ENCODE measurements around the gene ADARB2.
"Not testable (repeated sequence)": the region's sequence is repeated elsewhere in the genome, so short reads cannot be mapped to it uniquely, and the experiment has no call there.

The ADARB2 gene

DNA sequence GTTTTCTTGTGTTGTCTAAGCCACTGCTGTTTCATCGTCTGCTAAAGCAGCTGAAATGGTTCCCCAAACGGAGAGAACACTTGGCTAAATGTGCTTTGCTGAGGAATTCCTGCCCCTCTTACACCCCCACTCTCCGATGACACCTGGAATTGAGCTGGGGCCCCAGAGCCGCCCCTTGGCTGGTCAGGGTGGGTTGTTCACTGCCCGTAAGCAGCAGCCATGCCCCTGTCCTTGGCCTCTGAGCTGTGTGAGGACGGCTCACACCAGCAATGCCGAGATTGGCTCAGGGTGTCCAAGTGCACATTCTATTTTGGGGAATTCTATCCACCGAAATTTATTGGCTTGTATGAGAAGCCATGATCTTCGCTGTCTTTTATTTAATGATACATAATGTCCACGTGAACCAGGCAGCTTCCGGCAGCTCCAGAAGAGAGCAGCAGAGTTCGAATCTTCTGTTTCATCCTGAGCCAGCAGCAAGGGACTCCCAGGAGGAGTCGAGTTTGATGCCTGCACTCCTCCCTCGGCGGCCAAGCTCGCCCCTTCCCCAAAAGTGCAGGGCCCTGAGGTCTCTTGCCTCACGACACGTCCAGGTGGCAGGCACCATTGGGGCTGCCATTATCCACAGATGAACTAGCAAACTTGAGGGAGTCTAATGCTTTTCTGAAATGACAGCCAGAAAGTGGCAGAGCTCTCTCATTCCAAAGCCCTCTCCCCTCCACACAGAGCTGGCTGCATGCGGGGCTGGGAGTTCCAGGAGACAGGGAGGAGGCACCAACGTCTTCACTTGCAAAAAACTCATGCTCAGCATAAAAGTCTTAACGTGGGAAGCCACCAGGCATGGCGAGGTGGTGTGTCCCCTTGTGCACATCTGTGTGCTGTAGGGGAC is 567.1 kb downstream of the ADARB2 start:
- no peak for DNase-seq (ENCODE audit: low read depth)

DNA sequence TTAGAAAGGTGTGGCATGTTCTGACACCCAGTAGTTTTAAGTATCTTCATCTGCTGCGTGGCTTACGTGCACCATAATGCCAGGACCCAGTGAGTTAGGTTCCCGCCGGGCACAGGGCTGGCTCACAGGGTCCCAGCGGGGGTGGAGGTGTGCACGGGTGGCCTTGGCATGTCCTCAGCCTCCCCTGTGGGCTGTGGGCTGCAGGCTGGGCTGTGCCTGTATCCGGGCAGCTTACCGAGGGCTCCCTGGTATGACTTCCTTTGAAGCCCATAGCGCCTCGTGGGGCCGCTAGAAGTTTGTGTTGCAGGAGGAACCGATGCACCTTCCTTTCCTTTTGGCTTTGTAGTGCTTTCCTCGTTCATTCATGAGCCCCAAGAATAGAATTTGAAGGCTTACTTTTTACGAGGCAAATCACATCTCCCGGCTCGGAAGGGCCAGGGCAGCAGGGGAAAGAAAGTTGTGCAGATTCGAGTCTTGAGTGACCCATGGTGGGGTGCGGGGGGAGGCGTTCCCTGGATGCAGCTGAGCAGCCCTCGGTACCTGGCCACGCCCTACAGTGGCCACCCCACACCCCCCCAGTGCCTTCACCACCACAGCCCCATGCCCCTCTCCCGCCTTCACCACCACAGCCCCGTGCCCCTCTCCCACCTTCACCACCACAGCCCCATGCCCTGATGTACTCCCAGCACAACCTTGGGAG is 568.0 kb downstream of the ADARB2 start:
- no peak for DNase-seq (ENCODE audit: low read depth)

DNA sequence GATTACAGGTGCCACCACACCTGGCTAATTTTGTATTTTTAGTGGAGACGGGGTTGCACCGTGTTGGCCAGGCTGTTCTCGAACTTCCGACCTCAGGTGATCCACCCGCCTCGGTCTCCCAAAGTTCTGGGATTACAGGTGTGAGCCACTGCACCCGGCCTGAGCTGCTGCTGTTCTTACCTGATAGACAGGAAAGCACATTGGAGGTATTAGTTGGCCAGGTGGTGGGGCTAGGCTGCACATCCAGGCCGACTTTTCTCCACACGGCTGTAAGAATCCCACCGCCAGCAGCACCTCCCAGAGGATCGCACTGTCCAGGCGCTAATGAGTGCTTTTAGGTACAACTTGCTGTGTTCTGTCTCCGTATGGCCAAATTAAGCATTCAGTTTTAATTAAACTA is 568.6 kb downstream of the ADARB2 start:
- DNase-seq (ENCODE audit: low read depth), result no peak

DNA sequence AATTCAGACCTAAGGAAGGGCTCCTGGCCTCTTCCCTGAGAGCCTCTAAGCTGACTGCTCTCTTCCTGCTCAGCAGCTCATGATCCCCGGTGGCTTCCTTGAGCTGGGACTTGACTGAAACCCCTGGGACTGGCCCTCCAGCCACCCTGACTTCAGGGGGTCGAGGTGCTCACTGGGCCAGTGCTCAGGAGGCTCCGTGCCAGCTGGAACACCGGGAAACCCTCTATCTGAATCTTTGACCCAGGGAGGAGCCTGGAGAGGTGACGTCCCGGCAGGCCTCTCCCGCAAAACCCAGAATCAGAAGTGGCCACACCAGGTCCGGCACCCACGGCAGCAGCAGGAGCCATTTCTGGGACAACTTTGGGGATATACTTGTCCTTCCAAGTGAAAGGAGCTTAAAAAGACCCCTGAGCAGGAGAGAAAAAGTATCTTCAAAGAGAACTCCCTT is 570.5 kb downstream of the ADARB2 start:
- DNase-seq (ENCODE audit: low read depth), result no peak

DNA sequence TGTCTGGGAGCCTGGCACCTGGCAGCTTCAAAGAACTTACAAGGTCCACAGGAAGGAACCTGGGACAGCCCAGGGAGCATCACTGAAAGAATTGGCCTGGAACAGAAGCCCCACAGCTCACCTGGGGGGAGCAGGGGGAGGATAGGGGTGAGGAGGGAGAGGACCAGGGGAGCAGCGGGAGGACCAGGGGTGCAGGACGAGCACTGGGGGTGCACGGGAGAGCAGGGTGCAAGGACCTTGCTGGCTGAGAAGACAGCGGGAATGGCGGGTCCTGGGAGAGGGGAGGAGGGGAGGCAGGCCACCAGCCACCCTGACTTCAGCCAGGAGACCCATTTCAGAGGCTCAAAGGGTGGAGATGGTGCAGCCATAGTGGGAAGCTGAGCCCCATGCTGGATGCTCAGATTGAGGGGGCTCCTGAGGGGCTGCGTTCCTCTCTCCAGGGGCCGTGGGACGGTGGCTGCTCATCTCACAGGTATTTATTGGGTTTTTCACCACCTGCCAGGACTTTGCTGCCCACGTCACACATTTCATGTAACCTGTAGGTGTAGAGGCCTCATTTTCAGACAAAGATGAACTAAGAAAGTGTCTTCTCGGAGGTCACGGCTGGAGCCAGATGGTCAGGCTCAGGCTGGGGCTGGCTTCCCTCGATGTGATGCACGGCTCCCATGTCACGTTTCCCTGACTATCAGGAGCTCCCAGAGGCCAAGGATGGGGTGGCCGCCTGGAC is 571.1 kb downstream of the ADARB2 start:
- no peak for DNase-seq (ENCODE audit: low read depth)

DNA sequence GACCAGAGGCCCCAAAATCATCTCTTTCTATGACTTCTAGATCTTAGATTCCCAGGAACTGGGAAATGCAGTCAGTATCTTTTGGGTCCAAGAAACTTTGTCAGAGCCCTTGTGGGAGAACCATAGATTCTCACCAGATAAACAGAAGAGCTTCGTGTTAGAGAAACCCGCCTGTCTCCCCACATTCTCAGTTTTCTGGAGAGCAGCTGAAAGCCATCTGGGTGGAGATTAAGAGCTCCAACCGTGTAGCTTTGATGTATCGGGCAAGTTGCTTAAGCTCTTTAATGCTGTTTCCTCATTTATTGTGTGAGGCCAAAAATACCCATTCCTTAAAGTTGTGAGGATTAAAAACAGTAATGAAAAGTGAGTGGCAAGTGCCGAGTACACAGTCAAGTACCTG is 573.5 kb downstream of the ADARB2 start:
- no peak for DNase-seq (ENCODE audit: low read depth)

DNA sequence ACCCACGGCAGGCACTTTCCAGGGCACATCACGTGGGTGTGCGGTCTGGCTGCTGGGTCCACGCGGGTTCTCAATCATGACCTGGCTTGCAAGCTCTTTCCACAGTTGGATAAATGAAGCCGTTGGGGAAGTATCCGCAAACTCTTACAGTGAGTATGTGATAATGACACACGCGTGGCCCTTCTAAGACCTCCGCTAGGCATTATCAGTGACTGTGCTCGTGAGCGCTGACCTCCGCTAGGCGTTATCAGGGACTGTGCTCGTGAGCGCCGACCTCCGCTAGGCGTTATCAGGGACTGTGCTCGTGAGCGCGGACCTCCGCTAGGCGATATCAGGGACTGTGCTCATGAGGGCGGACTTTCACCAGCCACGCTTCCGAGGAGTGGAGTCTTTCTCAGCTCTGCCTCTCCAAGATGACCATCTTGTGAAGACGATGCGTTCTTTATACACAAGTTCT is 574.1 kb downstream of the ADARB2 start:
- DNase-seq (ENCODE audit: low read depth), result no peak

DNA sequence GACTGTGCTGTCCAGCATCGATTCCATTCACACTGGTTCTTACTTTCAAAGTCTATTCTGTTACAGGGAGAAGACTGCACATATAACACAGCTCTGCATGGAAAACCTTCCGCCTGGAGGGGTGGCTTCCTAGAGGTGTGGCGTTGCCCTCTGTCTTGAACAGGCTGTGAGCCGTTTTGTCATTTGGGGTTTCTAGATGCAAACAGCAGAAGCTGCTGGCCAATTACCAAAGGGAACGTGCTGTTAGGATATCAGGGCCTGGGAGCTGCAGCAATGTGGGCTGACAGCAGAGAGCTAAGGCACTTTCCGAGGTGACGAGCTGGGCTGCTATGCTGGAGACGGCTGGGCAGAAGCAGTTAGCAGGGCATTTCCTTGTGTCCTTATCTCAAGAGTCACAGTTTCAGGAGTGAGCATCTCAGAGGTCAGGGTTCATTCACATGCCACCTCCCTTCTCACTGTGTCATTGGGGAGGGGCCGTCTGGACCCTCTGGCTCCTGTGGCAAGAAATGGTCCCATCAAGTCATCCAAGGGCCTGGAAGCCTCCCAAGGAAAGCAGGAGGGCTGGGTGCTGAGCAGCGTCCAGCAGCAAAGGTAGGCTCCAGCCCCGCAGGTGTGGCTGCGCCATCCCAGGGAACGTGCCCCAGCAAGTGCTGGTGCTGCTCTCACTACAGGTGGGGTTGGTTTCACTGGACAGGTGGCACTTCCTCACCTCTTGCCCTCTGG is 574.7 kb downstream of the ADARB2 start:
- DNase-seq (ENCODE audit: low read depth), result no peak

DNA sequence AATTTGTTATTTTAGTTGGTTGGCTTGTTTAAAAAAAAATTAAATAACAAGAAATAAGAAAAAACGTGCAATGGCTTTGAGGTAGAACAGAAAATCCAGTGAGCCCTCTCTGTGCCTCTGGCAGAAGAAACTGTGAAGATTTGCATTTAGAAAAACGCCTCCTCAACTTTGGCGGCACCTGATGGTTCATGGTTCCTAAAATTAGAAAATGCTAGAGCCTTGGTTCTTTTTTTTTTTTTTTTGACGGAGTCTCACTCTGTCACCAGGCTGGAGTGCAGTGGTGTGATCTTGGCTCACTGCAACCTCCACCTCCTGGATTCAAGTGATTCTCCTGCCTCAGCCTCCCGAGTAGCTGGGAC is 576.0 kb downstream of the ADARB2 start:
- not testable (repeated sequence) for DNase-seq (ENCODE audit: low read depth)

DNA sequence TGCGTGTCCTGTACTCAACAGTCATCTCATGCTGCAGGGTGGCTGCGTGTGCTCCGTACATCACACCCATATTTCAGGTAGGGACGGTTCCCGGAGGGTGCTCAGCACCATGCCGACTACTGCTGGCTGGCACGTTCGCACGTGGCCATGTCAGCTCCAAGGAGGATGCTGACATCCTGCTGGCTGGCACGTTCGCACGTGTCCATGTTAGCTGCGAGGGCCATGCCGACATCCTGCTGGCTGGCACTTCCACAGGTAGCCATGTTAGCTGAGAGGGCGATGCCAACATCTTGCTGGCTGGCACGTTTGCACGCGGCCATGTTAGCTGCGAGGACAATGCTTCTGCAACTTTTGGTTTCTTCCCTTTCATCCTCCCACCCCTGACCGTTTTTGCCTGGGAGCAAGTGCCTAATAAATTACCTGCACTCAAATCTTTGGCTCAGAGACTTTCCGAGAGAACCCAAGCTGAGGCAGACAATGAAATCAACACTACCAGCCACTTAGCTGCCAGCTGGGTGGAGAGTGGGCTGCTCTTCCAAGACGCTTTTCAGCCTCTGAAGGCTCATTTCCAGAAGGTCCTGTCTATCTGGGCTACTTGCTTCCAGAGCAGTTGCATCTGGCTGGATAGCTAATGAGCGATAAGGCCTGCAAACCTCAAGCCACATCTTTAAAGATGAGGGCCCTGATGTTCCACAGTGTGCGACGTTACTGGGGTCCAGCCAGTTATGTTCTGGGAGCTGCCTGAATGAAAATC is 576.6 kb downstream of the ADARB2 start:
- DNase-seq (ENCODE audit: low read depth), result no peak

DNA sequence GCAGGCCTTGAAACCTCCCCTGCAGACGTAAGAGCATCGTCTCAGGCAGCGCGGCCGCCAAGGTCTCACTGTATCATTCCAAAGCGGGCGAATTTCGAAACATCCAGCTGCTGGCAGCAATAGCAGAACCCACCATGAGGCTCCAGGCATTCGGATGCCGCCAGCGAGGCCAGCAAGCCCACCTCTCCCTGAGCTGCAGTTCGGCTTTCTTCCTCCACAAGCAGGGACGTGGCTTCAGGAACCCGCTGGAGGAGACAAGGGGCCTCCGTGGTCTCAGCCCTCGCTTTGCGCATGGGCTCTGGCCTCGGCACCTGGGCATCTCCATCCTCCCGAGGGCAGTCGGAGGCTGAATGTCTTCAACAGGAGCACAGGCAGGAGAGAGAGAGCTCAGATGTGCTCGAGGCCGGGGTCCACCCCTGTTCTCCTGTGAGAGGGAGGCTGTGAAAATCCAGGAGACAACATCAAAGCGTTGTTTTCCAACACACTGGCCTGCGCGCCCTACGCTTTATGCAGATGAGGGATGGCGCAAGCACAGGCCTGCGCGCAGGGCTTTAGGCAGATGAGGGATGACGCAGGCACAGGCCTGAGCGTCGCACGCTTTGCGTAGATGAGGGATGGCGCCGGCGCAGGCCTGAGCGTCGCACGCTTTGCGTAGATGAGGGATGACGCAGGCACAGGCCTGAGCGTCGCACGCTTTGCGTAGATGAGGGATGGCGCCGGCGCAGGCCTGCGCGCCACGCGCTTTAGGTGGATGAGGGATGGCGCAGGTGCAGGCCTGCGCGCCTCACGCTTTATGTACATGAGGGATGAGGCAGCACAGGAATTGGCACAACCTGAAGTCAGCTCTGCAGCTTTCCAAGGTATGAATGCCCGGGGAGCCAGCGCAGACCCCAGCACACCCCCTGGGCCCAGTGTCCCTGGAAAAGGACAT is 577.9 kb downstream of the ADARB2 start:
- DNase-seq (ENCODE audit: low read depth), result no peak

DNA sequence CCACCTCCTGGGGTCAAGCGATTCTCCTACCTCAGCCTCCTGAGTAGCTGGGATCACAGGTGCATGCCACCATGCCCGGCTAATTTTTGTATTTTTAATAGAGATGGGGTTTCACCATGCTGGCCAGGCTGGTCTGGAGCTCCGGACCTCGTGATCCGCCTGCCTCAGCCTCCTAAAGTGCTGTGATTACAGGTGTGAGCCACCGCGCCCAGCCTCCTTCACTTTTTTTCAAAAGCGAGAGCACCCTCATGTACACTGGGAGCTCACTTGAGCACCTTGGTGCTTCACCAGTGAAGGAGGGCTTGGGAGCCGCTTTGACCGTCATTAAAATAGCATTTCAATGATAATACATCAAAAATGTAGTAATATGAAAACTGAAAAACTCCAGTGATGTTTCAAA is 578.8 kb downstream of the ADARB2 start:
- DNase-seq (ENCODE audit: low read depth), result not testable (repeated sequence)

DNA sequence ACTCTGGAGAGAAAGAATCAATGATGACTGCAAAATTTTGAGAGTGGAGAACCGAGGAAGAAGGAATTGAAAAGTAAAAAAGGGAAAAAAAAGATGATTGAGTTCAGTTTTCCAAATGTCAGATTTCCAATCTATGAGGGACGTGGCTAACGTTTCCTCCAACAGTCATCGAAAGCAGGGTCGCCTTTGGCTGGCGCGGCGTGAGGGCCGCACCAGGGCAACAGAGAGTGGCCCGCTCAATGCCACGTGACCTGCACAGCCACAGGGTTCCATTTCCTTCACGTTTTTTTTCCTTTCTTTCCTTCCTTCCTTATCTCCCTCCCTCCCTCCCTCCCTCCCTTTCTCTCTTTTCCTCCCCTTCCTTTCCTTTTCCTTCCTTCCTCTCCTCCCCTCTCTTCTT is 579.3 kb downstream of the ADARB2 start:
- DNase-seq (ENCODE audit: low read depth), result no peak

DNA sequence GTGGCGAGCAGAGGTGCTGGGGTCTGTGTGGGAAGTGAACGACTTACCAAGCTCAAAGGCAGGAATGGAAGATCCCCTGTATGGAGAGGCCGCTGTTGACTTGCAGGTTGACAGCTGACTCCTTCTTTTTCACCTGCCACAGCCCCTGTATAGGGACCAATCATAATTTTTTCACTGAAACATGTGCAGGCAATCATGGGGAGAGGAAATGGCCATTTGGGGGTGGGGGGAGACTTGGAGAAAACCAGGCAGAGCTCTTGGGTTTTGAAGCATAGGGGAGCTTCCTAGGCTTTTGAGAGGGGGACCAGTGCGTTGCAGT is 579.8 kb downstream of the ADARB2 start:
- no peak for DNase-seq (ENCODE audit: low read depth)

DNA sequence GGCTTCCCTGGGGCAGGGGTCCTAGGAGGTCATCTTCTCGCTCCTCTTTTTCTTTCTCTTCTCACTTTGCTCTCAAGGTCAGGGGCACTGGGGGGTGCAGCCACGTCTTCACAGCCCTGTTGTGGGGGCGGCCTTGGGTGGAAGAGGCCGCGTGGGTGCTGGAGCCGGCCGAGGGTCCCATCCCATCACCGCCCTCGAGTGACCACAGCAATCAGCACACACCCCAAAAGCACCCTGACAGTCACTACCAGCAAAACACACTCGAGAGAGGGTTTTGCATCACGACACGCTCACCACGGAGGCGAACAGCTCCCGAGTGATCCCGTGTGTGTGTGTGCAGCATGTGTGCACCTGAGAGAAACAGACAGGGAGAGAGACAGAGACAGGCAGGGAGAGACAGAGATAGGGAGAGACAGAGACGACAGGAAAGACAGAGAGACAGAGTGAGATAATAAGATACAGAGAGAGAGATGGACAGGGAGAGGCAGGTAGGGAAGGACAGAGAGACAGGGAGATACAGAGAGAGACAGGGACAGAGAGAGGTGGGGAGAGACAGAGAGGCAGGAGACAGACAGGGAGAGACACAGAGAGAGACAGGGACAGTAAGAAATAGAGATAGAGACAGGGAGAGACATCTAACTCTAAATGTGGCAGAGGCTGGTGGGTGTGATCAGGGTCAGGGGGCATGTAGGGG is 580.3 kb downstream of the ADARB2 start:
- DNase-seq (ENCODE audit: low read depth), result no peak

DNA sequence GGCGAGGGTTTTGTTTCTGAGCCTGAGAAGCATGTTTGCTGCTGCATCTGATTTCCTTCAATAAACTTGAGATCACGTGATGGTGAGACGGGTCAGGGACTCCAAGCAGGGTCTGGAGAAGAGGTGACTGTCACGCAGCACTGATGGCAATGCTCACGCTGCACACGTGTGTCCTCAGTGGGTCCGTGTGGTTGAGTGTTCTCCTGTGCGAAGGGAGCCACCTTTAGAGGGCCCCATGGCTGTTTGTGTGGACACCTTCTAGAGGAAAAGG is 580.8 kb downstream of the ADARB2 start:
- DNase-seq (ENCODE audit: low read depth), result no peak

DNA sequence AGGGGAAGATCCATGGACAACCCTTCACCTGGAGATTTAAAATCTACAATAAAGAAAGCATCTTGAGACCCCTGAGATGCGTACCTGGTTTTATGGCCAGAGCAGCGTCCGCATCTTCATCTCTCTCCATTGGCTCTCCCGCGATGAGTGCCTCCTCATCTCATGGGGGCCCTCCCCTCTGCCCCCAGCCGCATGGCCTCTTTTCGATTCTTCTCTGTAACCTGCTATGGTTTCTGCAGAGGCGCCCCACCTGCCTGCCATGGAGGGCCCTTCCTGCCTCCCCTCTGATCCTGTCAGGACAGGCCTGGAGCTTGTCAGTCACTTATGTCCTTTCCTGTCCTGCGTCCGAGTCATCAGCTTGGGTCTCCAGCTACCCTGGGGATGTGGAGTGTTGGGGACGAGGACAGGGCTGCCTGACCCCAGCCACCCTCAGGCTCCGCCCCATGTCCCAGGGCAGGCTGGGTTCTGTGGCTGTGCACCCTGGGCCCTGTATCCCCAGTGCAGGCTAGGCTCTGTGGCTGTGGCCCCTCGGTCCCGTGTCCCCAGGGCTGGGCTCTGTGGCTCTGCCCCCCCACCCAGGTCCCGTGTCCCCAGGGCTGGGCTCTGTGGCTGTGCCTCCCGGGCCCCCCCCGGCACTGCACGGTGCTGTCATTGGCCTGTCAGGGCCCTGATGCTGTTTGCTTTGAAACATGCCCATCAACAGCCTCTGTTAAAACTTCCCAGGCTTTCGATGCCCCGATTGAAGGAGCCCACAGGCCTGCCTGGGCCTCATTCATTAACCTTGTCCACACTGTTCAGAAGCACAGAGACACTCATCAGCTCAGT is 581.3 kb downstream of the ADARB2 start:
- no peak for DNase-seq (ENCODE audit: low read depth)

DNA sequence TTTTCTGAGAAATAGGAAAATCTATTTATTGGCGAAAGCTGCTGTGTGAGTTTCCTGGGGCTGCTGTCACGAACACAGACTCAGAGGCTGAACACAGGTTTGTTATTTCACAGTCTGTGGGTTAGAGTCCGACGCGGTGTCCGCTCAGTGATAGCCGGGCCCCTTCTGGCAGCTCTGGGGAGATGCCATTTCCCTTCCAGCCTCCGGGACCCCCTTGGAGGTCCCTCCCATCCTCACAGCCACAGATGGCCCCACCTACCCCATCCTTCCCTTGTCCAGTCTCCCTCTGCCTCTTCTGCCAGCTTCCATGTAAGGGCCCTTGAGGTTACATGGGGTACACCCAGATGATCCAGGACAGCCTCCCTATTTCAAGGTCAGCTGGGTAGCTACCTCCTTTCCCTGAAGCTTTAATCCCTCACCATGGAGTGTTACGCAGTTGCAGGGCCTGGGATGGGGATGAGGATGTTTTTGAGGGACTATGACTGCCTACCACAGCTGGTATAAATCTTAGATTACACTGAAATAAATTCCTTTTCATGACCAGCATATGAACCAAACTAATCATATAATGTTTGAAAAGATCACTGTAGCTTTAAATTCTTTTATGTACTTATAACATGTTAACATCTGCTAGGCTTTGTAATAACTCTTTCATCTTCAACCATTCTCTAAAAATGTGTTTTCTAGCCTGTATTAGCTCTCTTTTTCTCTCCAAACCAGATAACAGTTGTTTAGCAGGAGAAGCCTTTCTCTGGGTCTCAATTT is 582.6 kb downstream of the ADARB2 start:
- DNase-seq (ENCODE audit: low read depth), result no peak

All from fibroblast of gingiva (primary cell).